Tibial nerve (tissue), 4 donors: ENCODE measurements around the gene DMAP1. TPM values are rescaled to one million over a fixed set of nuclear protein-coding genes. Genes with fewer than 3 reads are reported as not detected.
A peak's percentile ranks its signal among the peaks of the same experiment; 100 is the strongest.

ENCODE experiments used
- DNase-seq, 2 donors: peaks; one replicate each; pipeline ENCODE4 v3.0.0-alpha.2; 2019; ENCODE audit warnings: low spot score in 2 of 2
- H3K27ac ChIP-seq, 4 donors: fragments of 200-600 bp; sonication (generic) in 3 of 4; one replicate each; pipeline ENCODE4 v1.5.1; 2017 to 2019; ENCODE audit warnings: mild to moderate bottlenecking in 1 of 4
- H3K27me3 ChIP-seq, 2 donors: fragments of 200-600 bp; sonication (generic) in 1 of 2; one replicate each; pipeline versions ENCODE4 v1.5.1 to v1.6.0; 2017 to 2019
- H3K36me3 ChIP-seq, 3 donors: fragments of 200-600 bp; sonication (generic); one replicate each; pipeline ENCODE4 v1.5.1; 2018 to 2019
- H3K4me1 ChIP-seq, 4 donors: fragments of 200-600 bp; sonication (generic) in 3 of 4; one replicate each; pipeline ENCODE4 v1.5.1; 2017 to 2019
- H3K4me3 ChIP-seq, 4 donors: fragments of 200-600 bp; sonication (generic) in 3 of 4; one replicate each; pipeline ENCODE4 v1.5.1; 2017 to 2019; ENCODE audit warnings: mild to moderate bottlenecking in 1 of 4, moderate library complexity in 1 of 4
- H3K9me3 ChIP-seq, 4 donors: fragments of 200-600 bp; sonication (generic) in 3 of 4; one replicate each; pipeline ENCODE4 v1.5.1; 2017 to 2019
- CTCF ChIP-seq, 5 experiments: fragments of 200-600 bp in 3 of 5; fragments of 450-650 bp in 2 of 5; sonication (generic) in 3 of 5; IDR thresholded peaks; one replicate each; pipeline ENCODE4 v1.5.1; 2016 to 2019; ENCODE audit warnings: antibody characterized with exemption in 5 of 5, mild to moderate bottlenecking in 3 of 5, moderate library complexity in 2 of 5
- EP300 ChIP-seq, 2 donors: sonication (generic); formaldehyde crosslinking; IDR thresholded peaks; one replicate each; pipeline ENCODE4 v1.6.1; 2017; ENCODE audit warnings: antibody characterized with exemption in 2 of 2, mild to moderate bottlenecking in 1 of 2
- POLR2A ChIP-seq, 2 donors: fragments of 450-650 bp; IDR thresholded peaks; one replicate each; pipeline ENCODE4 v1.6.1; 2017; ENCODE audit warnings: antibody characterized with exemption in 2 of 2, mild to moderate bottlenecking in 2 of 2, moderate library complexity in 2 of 2
- WGBS, 2 donors: methylation state at CpG; one replicate each; pipeline ENCODE4 v1.1.5; 2018; 5-methylcytosine and 5-hydroxymethylcytosine counted together
- total RNA-seq, 4 donors: library from RNA; depleted of rRNA; stranded (reverse); fragments of >200 nt; gene quantifications; one replicate each; pipeline ENCODE4 v1.1.0, GENCODE V29; 2016

Gene DMAP1
- total RNA-seq: 10 to 100 TPM; 39.8 to 81.2 (median 67.0) TPM

- no peaks in the 10 kb centered on the region for H3K9me3 ChIP-seq
- H3K27ac ChIP-seq: peak within 1 kb of the TSS; percentile 71 to 92 (median 81)
- 1 to 2% methylated on average over 28 to 44 of the region's 44 CpGs for WGBS, 2 donors
- peak; percentile 58 to 76 for DNase-seq
- peak; percentile 74 to 78 for TF ChIP-seq EP300 (IDR thresholded peaks at IDR 0.05)
- no peak for TF ChIP-seq POLR2A (IDR thresholded peaks at IDR 0.05)
- peak in 2 of 5 experiments; percentile 46 to 62 for TF ChIP-seq CTCF (IDR thresholded peaks at IDR 0.05)
- peaks cover 0 to 39% (median 0%) of the 10 kb centered on the region in 3 donors for H3K36me3 ChIP-seq
- H3K27me3 ChIP-seq: no peaks in the 10 kb centered on the region
- H3K4me1 ChIP-seq: peaks cover 0 to 33% (median 7%) of the 10 kb centered on the region in 4 donors
- peak within 1 kb of the TSS; percentile 61 to 95 (median 75) for H3K4me3 ChIP-seq
These were observed at the start of gene DMAP1 for GRCh38 chr1:44213222-44214112. DMAP1 (plus strand) TSS chr1:44213471; CDS start chr1:44213754, 283 bp downstream.

GRCh38 chr1:44168520-44169098 is 44.7 kb upstream of the DMAP1 start:
- no peak overlapping the region for H3K27ac ChIP-seq
- WGBS, 2 donors: 89 to 92% methylated on average over 5 of the region's 5 CpGs
- no peak overlapping the region for H3K4me3 ChIP-seq
- DNase-seq: no peak
- no peaks in the 10 kb centered on the region for H3K4me1 ChIP-seq
- H3K27me3 ChIP-seq: no peaks in the 10 kb centered on the region
- no peaks in the 10 kb centered on the region for H3K36me3 ChIP-seq
- H3K9me3 ChIP-seq: peaks cover 0 to 11% (median 0%) of the 10 kb centered on the region in 4 donors
- no peak for TF ChIP-seq POLR2A (IDR thresholded peaks at IDR 0.05)
- TF ChIP-seq EP300 (IDR thresholded peaks at IDR 0.05): no peak
- no peak for TF ChIP-seq CTCF (IDR thresholded peaks at IDR 0.05)

GRCh38 chr1:44170281-44170823 is 42.9 kb upstream of the DMAP1 start:
- 61 to 75% methylated on average over 3 of the region's 3 CpGs for WGBS, 2 donors
- H3K9me3 ChIP-seq: peaks cover 0 to 11% (median 0%) of the 10 kb centered on the region in 4 donors
- no peak overlapping the region for H3K4me3 ChIP-seq
- H3K27me3 ChIP-seq: no peaks in the 10 kb centered on the region
- H3K36me3 ChIP-seq: no peaks in the 10 kb centered on the region
- H3K27ac ChIP-seq: no peak overlapping the region
- DNase-seq: no peak
- TF ChIP-seq CTCF (IDR thresholded peaks at IDR 0.05): no peak
- TF ChIP-seq POLR2A (IDR thresholded peaks at IDR 0.05): no peak
- no peak for TF ChIP-seq EP300 (IDR thresholded peaks at IDR 0.05)
- no peaks in the 10 kb centered on the region for H3K4me1 ChIP-seq

GRCh38 chr1:44174630-44175029 is 38.6 kb upstream of the DMAP1 start:
- no peaks in the 10 kb centered on the region for H3K27me3 ChIP-seq
- no peak for DNase-seq
- H3K4me3 ChIP-seq: no peak overlapping the region
- no peaks in the 10 kb centered on the region for H3K4me1 ChIP-seq
- no peaks in the 10 kb centered on the region for H3K36me3 ChIP-seq
- peaks cover 0 to 3% (median 0%) of the 10 kb centered on the region in 4 donors for H3K9me3 ChIP-seq
- WGBS, 2 donors: 78 to 79% methylated on average over 1 of the region's 1 CpG
- TF ChIP-seq CTCF (IDR thresholded peaks at IDR 0.05) (no peak), POLR2A (IDR thresholded peaks at IDR 0.05) (no peak), EP300 (IDR thresholded peaks at IDR 0.05) (no peak)
- H3K27ac ChIP-seq: no peak overlapping the region
